K562 (cell line): Measurements from ENCODE around the gene NDUFAF3. TPM values are rescaled to one million over a fixed set of nuclear protein-coding genes. Genes with fewer than 3 reads are reported as not detected.

Source experiments
- BACH1 ChIP-seq: fragments of 200-800 bp; sonication (Bioruptor generic); IDR thresholded peaks from 2 replicates; pipeline ENCODE4 v1.6.1; 2016; ENCODE audit warnings: missing genetic modification characterization, missing compliant biosample characterization
- FOXJ3 ChIP-seq: sonication (generic); formaldehyde crosslinking; IDR thresholded peaks from 2 replicates; pipeline ENCODE4 v1.4.0; 2020; ENCODE audit warnings: mild to moderate bottlenecking, missing genetic modification reagents
- FUS ChIP-seq: fragments of 200-400 bp; formaldehyde crosslinking; optimal IDR thresholded peaks from 2 replicates; pipeline ENCODE3; 2017; ENCODE audit warnings: low read depth, low read length
- GTF2F1 ChIP-seq: IDR thresholded peaks from 2 replicates; pipeline ENCODE4 v1.6.1; 2011; ENCODE audit warnings: low read depth, low read length, improper control_type of control experiment
- HDAC1 ChIP-seq, 2 experiments: fragments of 450-650 bp; IDR thresholded peaks; 2 replicates each; pipeline ENCODE4 v1.6.1; 2016 to 2017; ENCODE audit warnings: inconsistent platforms in 1 of 2, mild to moderate bottlenecking in 1 of 2, moderate library complexity in 1 of 2
- IFI16 ChIP-seq: fragments of 250-450 bp; sonication (Bioruptor Pico); IDR thresholded peaks from 2 replicates; pipeline ENCODE4 v2.1.2; 2022; ENCODE audit warnings: mild to moderate bottlenecking, inconsistent platforms
- KDM4B ChIP-seq, 2 experiments: fragments of 450-650 bp in 1 of 2; sonication (generic) in 1 of 2; IDR thresholded peaks; 2 replicates each; pipeline ENCODE4 v1.6.1; 2016 to 2017; ENCODE audit warnings: borderline replicate concordance in 2 of 2, antibody characterized with exemption in 1 of 2, low read depth in 1 of 2, mild to moderate bottlenecking in 1 of 2
- NCOA4 ChIP-seq: fragments of 450-650 bp; IDR thresholded peaks from 2 replicates; pipeline ENCODE4 v1.6.1; 2018; ENCODE audit warnings: mild to moderate bottlenecking; ENCODE audit not compliant: partially characterized antibody
- NFIX ChIP-seq: fragments of 250-450 bp; sonication (Bioruptor Pico); IDR thresholded peaks from 2 replicates; pipeline ENCODE4 v1.4.0; 2020; ENCODE audit warnings: low read depth, mild to moderate bottlenecking, moderate library complexity
- NUFIP1 ChIP-seq: fragments of 450-650 bp; IDR thresholded peaks from 2 replicates; pipeline ENCODE4 v1.6.1; 2018; ENCODE audit not compliant: partially characterized antibody
- PCBP1 ChIP-seq: fragments of 200-400 bp; formaldehyde crosslinking; IDR thresholded peaks from 2 replicates; pipeline ENCODE4 v1.6.1; 2018; ENCODE audit warnings: mild to moderate bottlenecking, low read depth, low read length; ENCODE audit not compliant: poor library complexity, severe bottlenecking
- RFX1 ChIP-seq: fragments of 450-650 bp; IDR thresholded peaks from 2 replicates; pipeline ENCODE4 v1.6.1; 2016; ENCODE audit warnings: mild to moderate bottlenecking, moderate library complexity
- SP1 ChIP-seq: sonication (generic); formaldehyde crosslinking; IDR thresholded peaks from 2 replicates; pipeline ENCODE4 v1.8.1; 2022; ENCODE audit warnings: mild to moderate bottlenecking, missing genetic modification reagents
- SP2 ChIP-seq: IDR thresholded peaks from 2 replicates; pipeline ENCODE4 v1.6.1; 2011; ENCODE audit warnings: mild to moderate bottlenecking, low read depth, low read length, moderate library complexity; ENCODE audit not compliant: poor library complexity, severe bottlenecking; ENCODE audit errors: extremely low read depth
- ZFX ChIP-seq: sonication (generic); formaldehyde crosslinking; IDR thresholded peaks from 2 replicates; pipeline ENCODE4 v1.8.0; 2022; ENCODE audit warnings: mild to moderate bottlenecking, missing genetic modification reagents, moderate library complexity
- ZNF431 ChIP-seq: sonication (generic); formaldehyde crosslinking; IDR thresholded peaks from 2 replicates; pipeline ENCODE4 v1.8.0; 2022; ENCODE audit warnings: mild to moderate bottlenecking, missing genetic modification reagents
- ZNF696 ChIP-seq: fragments of 250-450 bp; sonication (Bioruptor Pico); conservative IDR thresholded peaks from 2 replicates; pipeline ENCODE4 v1.4.0; 2020; ENCODE audit warnings: mild to moderate bottlenecking, moderate library complexity
- polyA plus RNA-seq, 8 experiments: library from polyadenylated mRNA; depleted of rRNA in 4 of 8; stranded (reverse) in 5 of 8; unstranded in 3 of 8; fragments of >200 nt; fragmentation: Nextera tagmentation in 2 of 8; fragmentation: Illumina TruSeq in 1 of 8; extraction: Ambion mirVana in 2 of 8; extraction: Trizol in 1 of 8; gene quantifications; 2 replicates each; pipeline versions ENCODE4 v1.2.1 to v1.2.3, GENCODE V29; 2011 to 2014; ENCODE audit warnings: inconsistent platforms in 1 of 8, missing spikeins in 1 of 8
- total RNA-seq, 7 experiments: library from RNA; depleted of rRNA in 6 of 7; stranded (reverse); fragments of >200 nt in 6 of 7; fragmentation: Illumina TruSeq in 2 of 7; extraction: Trizol in 2 of 7; gene quantifications; 2 replicates each; pipeline versions ENCODE4 v1.2.1 to v1.2.3, GENCODE V29; 2011 to 2021; ENCODE audit warnings: low replicate concordance in 1 of 7
- TF ChIP-seq, protein P1 (sequence below): fragments of 450-650 bp; IDR thresholded peaks from 2 replicates; pipeline ENCODE4 v1.6.1; 2016; ENCODE audit warnings: antibody characterized with exemption
- TF ChIP-seq, protein P2 (sequence below), 2 experiments: fragments of 450-650 bp; formaldehyde crosslinking in 1 of 2; IDR thresholded peaks; 2 replicates each; pipeline versions ENCODE4 v1.4.0 to v1.6.1; 2014 to 2020; ENCODE audit warnings: mild to moderate bottlenecking in 2 of 2, borderline replicate concordance in 1 of 2, low read depth in 1 of 2

NDUFAF3 gene
- total and polyA plus RNA-seq, 9 of the 15 experiments (the other 6 are each of a cell fraction or from before 2014, with no cell fraction given), result 17.0 to 127 (median 36.3) TPM

DNA sequence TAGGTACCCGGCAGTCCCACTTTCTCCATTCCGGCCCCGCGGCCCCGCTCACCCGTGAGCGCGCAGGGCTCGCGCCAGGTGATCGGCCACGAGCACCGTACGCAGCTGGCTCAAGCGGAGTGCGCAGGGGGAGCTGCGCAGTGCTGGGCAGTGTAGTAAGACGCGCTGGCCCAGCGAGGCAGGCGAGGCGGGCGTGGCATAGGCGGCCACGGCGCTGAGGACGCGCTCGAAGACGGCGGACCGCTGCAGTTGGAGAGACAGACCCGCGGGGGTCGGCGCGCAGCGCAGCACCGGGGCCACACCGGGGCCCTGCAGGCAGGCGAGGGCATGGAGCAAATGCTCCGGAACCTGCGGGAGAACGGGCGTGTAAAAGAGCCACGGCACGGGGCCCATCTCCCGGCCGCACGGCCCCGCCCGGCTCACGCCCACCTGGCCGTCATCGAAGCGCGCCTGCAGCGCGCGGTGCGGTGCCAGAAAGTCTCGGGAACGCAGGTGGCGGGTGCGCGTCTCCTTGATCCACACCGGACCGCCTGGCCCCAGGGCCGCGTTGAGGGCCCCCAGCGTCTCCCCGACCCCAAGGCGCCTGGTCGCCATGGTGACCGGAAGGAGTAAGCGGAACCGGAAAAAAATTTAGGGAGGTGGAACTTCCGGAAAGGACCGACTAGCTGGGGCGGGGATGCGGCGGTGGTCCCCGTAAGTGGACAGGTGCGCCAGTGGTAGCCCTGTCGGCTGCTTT lies 3.8 kb upstream of the NDUFAF3 start, which contains the start of gene DALRD3 (continued):
- TF ChIP-seq HDAC1 (IDR thresholded peaks at IDR 0.05), result peak in 1 of 2 experiments; percentile 74; a peak in 2 of 4 replicates
- no peak for TF ChIP-seq ZNF696 (CRISPR knock-in tag)
- TF ChIP-seq, protein P1, sequence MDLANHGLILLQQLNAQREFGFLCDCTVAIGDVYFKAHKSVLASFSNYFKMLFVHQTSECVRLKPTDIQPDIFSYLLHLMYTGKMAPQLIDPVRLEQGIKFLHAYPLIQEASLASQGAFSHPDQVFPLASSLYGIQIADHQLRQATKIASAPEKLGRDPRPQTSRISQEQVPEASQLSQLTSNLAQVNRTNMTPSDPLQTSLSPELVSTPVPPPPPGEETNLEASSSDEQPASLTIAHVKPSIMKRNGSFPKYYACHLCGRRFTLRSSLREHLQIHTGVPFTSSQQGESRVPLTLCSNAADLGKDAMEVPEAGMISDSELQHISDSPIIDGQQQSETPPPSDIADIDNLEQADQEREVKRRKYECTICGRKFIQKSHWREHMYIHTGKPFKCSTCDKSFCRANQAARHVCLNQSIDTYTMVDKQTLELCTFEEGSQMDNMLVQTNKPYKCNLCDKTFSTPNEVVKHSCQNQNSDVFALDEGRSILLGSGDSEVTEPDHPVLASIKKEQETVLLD, result peak; percentile 32; the same call in 1 of the 2 replicates
- TF ChIP-seq KDM4B (IDR thresholded peaks at IDR 0.05; ENCODE audit: borderline replicate concordance in 2 of 2, low read depth in 1 of 2), result 0 out of 4 replicates have a peak, but pooled peaks of 1 of the 2 experiments have one; percentile 42
- TF ChIP-seq FOXJ3 (CRISPR knock-in tag), result no peak
- TF ChIP-seq ZFX (CRISPR knock-in tag), result peak; percentile 77
- no peak for TF ChIP-seq NFIX (CRISPR knock-in tag)
- TF ChIP-seq SP2, result no peak
- TF ChIP-seq SP1 (CRISPR knock-in tag), result peak; percentile 80
- TF ChIP-seq NCOA4, result no peak
- peak; percentile 68 for TF ChIP-seq FUS
- peak; percentile 45 for TF ChIP-seq PCBP1
- no peak for TF ChIP-seq ZNF431
- no peak for TF ChIP-seq BACH1 (tag)
- no peak for TF ChIP-seq IFI16
- TF ChIP-seq, protein P2, sequence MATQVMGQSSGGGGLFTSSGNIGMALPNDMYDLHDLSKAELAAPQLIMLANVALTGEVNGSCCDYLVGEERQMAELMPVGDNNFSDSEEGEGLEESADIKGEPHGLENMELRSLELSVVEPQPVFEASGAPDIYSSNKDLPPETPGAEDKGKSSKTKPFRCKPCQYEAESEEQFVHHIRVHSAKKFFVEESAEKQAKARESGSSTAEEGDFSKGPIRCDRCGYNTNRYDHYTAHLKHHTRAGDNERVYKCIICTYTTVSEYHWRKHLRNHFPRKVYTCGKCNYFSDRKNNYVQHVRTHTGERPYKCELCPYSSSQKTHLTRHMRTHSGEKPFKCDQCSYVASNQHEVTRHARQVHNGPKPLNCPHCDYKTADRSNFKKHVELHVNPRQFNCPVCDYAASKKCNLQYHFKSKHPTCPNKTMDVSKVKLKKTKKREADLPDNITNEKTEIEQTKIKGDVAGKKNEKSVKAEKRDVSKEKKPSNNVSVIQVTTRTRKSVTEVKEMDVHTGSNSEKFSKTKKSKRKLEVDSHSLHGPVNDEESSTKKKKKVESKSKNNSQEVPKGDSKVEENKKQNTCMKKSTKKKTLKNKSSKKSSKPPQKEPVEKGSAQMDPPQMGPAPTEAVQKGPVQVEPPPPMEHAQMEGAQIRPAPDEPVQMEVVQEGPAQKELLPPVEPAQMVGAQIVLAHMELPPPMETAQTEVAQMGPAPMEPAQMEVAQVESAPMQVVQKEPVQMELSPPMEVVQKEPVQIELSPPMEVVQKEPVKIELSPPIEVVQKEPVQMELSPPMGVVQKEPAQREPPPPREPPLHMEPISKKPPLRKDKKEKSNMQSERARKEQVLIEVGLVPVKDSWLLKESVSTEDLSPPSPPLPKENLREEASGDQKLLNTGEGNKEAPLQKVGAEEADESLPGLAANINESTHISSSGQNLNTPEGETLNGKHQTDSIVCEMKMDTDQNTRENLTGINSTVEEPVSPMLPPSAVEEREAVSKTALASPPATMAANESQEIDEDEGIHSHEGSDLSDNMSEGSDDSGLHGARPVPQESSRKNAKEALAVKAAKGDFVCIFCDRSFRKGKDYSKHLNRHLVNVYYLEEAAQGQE (IDR thresholded peaks at IDR 0.05; ENCODE audit: borderline replicate concordance), result no peak
- TF ChIP-seq, protein P2 (CRISPR knock-in tag; IDR thresholded peaks at IDR 0.05; ENCODE audit: low read depth), result peak; percentile 52; the same call in 1 of the 2 replicates
- TF ChIP-seq RFX1, result peak; percentile 93
- TF ChIP-seq GTF2F1, result no peak
- TF ChIP-seq NUFIP1, result no peak
